HUDEP-2 (cell line): ENCODE data around the gene BIN1.
A peak's percentile ranks its signal among the peaks of the same experiment; 100 is the strongest.
"Not testable (repeated sequence)": the region's sequence is repeated elsewhere in the genome, so short reads cannot be mapped to it uniquely, and the experiment has no call there.

ENCODE experiments used
- DNase-seq, 76 experiments: peaks; one replicate each; lab custom pipeline; 2025; ENCODE audit not compliant: unreplicated experiment in 76 of 76; lab: John Stamatoyannopoulos, UW

Gene BIN1

GRCh38 chr2:127029350-127030051 lies 77.5 kb downstream of the BIN1 start:
- DNase-seq = no peak

GRCh38 chr2:127028745-127029144 lies 78.2 kb downstream of the BIN1 start:
- DNase-seq = not testable (repeated sequence)

DNA sequence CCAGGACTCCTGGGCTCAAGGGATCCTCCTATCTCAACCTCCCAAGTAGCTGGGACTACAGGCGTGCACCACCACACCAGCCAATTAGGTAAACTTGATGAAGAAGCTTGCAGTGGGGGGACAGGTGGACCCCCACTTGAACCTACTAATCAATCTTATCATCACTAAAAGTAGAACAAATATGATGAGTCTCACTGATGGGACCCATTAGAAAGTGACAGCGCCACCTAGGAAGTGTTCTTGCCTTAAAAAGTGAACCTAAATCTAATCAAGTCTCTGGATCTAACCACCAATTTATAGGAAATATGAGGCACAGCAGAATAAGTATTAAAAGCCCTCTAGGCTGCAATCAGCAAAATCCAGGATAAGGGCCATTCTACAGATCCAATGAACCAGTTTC lies 79.2 kb downstream of the BIN1 start:
- no peak for DNase-seq

- DNase-seq = peak in 1 of 76 experiments; percentile 2
Observed at GRCh38 chr2:127025359-127026166, 81.4 kb downstream of the BIN1 start.

GRCh38 chr2:127024769-127025358 lies 82.1 kb downstream of the BIN1 start:
- DNase-seq = no peak

DNA sequence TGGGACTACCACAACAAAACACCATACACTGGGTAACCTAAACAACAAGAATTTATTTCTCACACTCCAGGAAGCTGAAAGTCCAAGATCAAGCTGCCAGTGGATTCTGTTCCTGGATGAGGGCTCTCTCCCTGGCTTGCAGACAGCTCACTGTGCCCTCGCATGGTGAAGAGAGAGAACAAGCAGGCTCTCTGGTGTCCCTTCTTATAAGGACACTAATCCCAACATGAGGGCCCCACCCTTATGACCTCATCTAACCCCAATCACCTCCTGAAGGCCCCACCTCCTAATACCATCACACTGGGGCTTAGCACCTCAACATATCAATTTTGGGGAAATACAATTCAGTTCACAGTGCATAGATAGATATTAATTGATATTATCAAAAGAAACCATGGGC lies 83.5 kb downstream of the BIN1 start:
- no peak for DNase-seq

GRCh38 chr2:127022817-127023216 lies 84.1 kb downstream of the BIN1 start:
- no peak for DNase-seq

GRCh38 chr2:127020536-127020935 lies 86.4 kb downstream of the BIN1 start:
- no peak for DNase-seq

DNA sequence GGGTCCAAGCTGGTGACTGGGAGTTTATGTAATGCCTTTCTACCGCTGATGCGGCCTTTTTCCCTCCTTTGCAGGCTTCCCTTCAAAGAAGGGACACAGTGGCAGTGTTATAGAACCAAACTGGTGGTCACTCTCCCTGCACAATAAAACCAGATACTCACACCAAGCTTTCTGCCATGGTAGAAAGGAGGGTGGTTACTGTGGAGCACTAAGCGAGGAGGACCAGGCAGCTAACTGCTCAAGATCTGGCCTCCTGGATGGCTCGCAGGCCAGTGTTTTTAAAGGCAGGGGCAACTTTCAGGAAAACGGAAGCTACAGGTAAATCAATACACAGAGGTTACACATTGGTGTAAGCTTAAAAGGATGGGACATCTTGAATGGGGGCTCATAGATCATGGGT lies 89.4 kb downstream of the BIN1 start:
- no peak for DNase-seq

DNA sequence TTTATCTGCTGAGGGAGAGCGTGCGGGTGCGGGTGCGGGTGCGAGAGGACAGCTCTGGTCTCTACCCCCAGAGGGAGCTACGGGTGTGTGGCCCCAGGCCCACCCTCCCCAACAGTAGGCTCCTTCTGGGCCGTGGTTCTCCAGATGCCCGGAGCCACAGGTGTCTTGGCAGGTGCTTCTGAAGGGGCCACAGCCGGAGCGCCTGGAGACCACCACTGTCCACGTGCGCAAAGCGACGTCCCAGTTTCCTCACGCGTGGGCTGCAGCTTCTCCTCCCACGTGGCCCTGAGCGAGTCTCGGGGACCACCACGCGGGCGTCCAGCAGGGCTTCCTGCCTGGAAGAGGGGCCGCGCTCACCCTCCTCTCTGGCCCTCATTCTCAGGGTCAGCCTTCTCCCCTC lies 90.6 kb downstream of the BIN1 start:
- DNase-seq = no peak

DNA sequence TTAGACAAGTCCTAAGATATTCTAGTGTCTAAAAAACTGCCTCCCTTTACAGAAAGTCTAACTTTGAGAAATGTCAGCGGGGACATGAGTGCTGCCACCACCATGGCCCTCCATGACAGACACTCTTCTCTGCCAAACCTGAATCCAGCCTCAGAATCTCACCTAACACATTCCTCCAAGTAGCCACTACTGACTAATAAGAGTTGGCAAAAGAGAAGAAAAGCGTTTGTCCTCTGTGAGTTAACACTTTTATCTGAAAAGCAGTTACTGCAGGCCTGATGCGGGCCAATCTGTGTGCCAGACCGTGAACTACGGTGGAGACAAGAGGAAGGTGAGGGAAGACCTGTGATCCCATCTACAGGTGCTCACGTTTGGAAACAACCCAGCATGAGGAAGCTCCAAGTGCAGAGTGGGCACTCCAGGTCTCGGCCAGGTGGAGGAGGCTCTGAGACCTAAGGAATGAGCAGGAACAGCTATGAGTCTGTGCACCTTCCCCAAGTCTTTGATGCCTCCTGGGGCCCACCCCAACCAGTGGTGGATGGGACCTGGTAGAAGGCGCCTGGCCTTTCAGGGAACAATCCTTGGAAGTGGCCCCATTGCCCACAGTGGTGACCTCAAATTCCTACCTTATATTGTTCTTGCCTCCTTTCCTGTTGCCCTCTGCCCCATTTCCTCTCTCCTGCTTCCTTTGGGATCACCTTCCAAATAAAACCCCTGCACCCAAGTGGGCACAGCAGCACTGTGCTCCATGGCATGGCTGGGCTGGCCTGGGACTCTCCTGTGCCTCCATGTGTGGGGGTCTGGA lies 91.6 kb downstream of the BIN1 start:
- no peak for DNase-seq

- no peak for DNase-seq
Observed at GRCh38 chr2:127014630-127015029, 92.3 kb downstream of the BIN1 start.

DNA sequence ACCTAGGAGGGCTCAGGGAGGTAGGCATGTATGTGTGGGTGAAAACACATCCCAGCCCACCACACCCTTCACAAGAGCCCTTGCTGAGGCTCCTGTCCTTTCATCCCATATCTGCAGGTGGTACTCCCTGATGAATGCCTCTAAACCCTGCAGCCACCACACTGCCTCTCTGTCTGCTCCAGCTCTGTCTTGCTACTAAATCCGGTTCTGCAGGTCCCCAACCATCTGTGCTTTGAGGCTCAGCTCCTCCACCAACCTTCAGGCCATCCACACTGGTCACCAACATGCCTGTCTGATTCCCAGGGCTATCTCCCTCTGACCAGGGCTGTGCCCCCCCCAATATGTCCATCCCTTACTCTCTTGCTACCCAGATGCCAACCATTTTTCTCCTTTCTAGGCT lies 92.7 kb downstream of the BIN1 start:
- DNase-seq = no peak

GRCh38 chr2:127012868-127013267 lies 94.1 kb downstream of the BIN1 start:
- no peak for DNase-seq

- DNase-seq = no peak
Observed at GRCh38 chr2:127012215-127012614, 94.7 kb downstream of the BIN1 start.

GRCh38 chr2:127011796-127012195 lies 95.2 kb downstream of the BIN1 start:
- no peak for DNase-seq

DNA sequence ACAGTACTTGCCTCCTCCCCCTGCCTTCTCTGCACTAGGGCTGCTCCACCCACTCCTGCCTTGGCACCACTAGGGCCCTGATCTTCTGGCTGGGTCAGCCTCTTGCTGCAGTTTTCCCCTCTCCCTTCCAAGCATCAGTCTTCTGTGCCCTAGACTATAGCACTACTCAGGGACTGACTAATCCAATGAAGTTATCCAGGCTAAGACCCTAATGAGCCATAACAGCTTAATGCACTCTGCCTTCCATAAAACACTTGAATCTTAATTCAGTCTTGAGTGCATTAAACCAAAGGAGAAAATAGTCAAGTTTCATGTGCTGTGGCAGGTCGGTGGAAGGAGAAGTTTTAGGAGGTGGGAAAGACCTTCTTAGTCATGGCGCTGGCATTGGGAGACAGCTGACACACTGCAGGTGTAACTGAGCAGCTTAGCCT lies 95.7 kb downstream of the BIN1 start:
- DNase-seq = no peak

GRCh38 chr2:127008265-127009015 lies 98.5 kb downstream of the BIN1 start:
- DNase-seq = no peak

- no peak for DNase-seq
Observed at GRCh38 chr2:127007652-127008051, 99.3 kb downstream of the BIN1 start.

GRCh38 chr2:127006962-127007361 lies 100.0 kb downstream of the BIN1 start:
- no peak for DNase-seq
